Adrenal gland (tissue), 5 donors: ENCODE measurements around the gene EXOC4.

Experiments used
- CTCF ChIP-seq, 6 experiments: fragments of 450-650 bp in 4 of 6; fragments of 200-600 bp in 2 of 6; sonication (generic) in 1 of 6; IDR thresholded peaks; 1 replicate in 5 of 6; 2 replicates in 1 of 6; pipeline versions ENCODE4 v1.5.1 to v1.8.0; 2016 to 2021; ENCODE audit warnings: antibody characterized with exemption in 6 of 6, mild to moderate bottlenecking in 2 of 6, moderate library complexity in 1 of 6
- POLR2A ChIP-seq, 2 donors: fragments of 450-650 bp; IDR thresholded peaks; one replicate each; pipeline ENCODE4 v1.6.1; 2017; ENCODE audit warnings: antibody characterized with exemption in 2 of 2, mild to moderate bottlenecking in 2 of 2, moderate library complexity in 1 of 2
- donor health status: DM: no; HTN: no; CAD: no.

DNA sequence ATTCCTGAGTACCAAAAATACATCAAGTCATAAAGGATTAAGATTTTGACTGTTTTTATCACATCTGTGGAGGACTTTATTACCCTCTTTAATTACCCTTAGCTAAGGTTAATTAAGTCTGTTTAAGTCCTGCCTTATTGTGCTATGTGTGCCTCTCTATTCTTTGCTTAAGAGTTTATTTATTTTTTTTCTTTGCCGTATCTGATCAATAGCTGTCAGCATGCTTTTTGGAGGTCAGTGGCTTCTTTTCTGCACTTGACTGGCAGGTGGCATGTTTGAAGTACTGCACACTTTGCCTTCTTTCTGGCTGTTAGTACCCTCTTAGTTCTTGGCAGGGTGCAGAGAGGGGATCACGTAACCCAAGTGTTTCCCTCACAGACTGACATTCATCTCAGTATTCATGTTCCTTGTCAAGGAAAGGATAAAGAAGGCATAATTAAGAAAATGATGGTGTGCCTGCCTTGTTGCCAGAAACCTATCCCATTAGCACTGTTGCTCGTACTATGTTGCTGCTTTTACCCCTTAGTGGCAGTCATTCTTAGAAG lies 225.8 kb downstream of the EXOC4 start:
- TF ChIP-seq CTCF (IDR thresholded peaks at IDR 0.05), result no peak
- no peak for TF ChIP-seq POLR2A (IDR thresholded peaks at IDR 0.05)
